RWPE1 (cell line): ENCODE measurements around the gene PATZ1.

Experiments
- CTCF ChIA-PET: fragments of 350-600 bp; sonication (Branson Sonifier 250); formaldehyde crosslinking; extraction: SDS; loops from one replicate; lab custom pipeline; 2021; lab: Yijun Ruan, JAX
- POLR2A ChIA-PET: fragments of 400-600 bp; formaldehyde crosslinking; extraction: SDS; loops from one replicate; lab custom pipeline; 2020; ENCODE audit warnings: antibody characterized with exemption; ENCODE audit not compliant: low non-redundant PET; lab: Yijun Ruan, JAX
- DNase-seq: peaks from one replicate; pipeline ENCODE4 v3.0.0; 2012; ENCODE audit warnings: low spot score
- H3K27ac ChIP-seq: fragments of 450-650 bp; 2 replicates; pipeline ENCODE4 v1.5.1; 2017
- TF ChIP-seq, protein P1 (sequence below): fragments of 450-650 bp; conservative IDR thresholded peaks from 2 replicates; pipeline ENCODE4 v1.5.1; 2017; ENCODE audit warnings: low read depth, mild to moderate bottlenecking

Gene PATZ1

DNA sequence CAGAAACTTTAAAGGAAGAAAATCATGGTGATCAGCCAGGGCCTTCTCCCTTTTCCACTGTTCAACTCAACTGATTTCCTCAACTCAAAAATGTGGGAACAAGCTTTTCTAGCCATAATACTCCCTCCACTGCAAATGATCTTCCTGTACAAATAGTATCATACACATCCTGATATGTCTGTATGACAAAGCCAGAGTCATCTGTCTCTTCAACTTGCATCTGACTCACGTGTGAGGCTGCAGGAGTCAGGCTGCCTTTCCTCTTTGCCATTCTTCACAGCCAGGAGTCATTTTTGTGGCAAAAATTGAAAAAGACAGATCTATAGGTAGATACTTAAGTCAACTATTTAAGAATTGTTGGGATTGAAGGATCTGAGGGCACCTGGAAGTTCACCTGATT, 13.3 kb downstream of the PATZ1 start:
- ChIA-PET POLR2A (no interaction called here), CTCF (interaction anchor here (0.6 kb wide), 1 partner anchor 11 kb away, joined by 3 read pairs; no protein-coding TSS in a partner anchor)
- TF ChIP-seq, protein P1, sequence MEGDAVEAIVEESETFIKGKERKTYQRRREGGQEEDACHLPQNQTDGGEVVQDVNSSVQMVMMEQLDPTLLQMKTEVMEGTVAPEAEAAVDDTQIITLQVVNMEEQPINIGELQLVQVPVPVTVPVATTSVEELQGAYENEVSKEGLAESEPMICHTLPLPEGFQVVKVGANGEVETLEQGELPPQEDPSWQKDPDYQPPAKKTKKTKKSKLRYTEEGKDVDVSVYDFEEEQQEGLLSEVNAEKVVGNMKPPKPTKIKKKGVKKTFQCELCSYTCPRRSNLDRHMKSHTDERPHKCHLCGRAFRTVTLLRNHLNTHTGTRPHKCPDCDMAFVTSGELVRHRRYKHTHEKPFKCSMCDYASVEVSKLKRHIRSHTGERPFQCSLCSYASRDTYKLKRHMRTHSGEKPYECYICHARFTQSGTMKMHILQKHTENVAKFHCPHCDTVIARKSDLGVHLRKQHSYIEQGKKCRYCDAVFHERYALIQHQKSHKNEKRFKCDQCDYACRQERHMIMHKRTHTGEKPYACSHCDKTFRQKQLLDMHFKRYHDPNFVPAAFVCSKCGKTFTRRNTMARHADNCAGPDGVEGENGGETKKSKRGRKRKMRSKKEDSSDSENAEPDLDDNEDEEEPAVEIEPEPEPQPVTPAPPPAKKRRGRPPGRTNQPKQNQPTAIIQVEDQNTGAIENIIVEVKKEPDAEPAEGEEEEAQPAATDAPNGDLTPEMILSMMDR, result no peak
- no peak overlapping the region for H3K27ac ChIP-seq
- no peak for DNase-seq

DNA sequence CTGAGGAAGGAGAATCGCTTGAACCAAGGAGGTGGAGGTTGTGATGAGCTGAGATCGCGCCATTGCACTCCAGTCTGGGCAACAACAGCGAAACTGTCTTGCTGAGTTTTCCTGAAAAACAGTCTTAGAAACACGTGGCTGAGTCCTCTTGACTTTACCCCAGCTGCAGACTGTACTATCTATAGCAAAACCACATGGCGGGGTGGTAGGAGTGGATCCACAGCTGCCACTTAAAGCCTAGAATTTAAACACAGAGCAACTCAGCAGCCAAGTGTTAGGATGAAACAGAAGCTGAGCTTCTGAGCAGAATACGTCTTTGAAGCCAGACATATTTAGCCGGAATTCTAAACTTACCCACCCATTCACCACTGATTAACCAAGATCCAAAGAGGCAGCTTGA, 14.1 kb downstream of the PATZ1 start:
- TF ChIP-seq, protein P1, result no peak
- POLR2A ChIA-PET, result no interaction called here
- DNase-seq, result no peak
- CTCF ChIA-PET, result interaction anchor here (0.6 kb wide), 1 partner anchor 73 kb away, joined by 3 read pairs; no protein-coding TSS in a partner anchor
- H3K27ac ChIP-seq, result no peak overlapping the region

DNA sequence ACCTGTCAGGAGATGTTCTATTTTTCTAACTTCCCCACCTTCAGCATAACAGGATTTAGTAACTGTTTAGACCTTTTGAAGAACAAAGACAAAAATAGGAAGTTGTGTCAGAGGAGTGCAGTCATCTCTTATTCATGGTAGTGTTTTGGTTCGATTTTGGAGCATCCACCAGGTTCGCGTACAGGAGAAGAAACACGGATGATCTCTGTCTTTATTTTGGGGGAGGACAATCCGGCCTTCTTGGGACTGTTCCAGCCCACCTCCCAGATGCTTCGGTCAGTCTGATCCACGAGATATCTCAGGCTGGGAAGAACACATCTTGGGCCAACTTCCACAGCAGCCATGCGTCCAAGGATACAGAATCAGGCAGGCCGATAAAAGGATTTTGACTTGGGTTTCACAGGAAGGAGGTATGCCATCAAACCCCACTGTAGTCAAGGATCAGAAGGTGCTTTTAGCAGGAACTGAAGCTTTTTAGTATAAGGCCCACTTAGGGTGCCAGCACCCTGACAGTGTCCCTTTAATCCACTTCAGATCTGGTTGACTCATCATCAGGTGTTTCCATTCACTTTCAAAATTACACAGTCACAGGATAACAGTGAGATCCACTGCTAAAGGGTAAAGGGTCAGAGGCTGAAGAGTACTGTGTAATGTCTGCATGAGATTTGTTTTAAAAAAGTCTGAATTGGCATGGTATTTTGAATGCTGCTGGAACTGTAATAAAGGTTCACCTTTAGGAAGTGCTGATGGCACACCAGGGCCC, 16.5 kb downstream of the PATZ1 start:
- no peak for DNase-seq
- H3K27ac ChIP-seq, result no peak overlapping the region
- ChIA-PET CTCF (no interaction called here), POLR2A (no interaction called here)
- TF ChIP-seq, protein P1, result no peak

DNA sequence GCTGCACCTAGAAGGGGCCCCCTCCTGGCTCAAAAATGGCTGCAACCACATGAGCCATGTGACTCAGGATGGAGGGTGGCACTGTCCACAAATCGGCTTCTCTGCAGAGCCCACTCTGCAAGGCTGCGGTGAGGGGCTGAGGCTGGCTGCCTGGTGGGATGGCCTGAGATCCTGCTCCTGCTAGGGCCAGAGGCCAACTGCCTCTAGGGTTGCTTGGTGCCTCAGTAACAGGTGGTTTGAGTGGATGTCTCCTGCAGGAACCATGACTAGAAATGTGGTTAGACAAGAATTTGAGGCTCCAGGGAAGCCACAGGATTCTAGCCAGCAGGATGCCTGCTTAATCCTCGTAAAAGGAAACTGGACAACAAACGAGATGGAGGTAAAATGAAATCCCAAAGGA, 17.1 kb downstream of the PATZ1 start:
- peak overlapping the region; percentile 69 for H3K27ac ChIP-seq
- POLR2A ChIA-PET, result no interaction called here
- TF ChIP-seq, protein P1, result no peak
- CTCF ChIA-PET, result no interaction called here
- DNase-seq, result no peak

DNA sequence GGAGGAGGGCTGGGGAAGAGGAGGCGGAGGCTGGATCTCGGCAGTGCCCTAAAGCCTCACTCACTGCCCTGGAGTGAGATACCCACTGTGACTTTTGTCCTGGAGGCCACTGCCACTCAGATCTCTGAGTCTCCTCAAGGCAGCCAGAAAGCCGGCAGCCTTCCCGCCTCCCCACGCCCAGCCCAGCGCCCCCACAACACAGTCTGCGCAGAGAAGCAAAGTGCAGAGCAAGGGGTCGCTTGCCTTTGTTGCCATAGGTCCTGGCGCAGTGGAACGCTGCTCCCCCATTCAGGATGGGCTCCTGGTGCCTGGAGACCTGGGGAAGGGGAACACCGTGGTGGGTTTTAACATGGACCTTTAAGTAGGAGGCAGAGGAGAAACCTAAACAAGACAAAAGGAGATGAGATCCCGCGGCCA, 17.6 kb downstream of the PATZ1 start:
- ChIA-PET POLR2A (no interaction called here), CTCF (interaction anchor here (0.7 kb wide), 1 partner anchor 15 kb away, joined by 3 read pairs; no protein-coding TSS in a partner anchor)
- DNase-seq, result no peak
- H3K27ac ChIP-seq, result peak overlapping the region; percentile 69
- TF ChIP-seq, protein P1, result no peak

DNA sequence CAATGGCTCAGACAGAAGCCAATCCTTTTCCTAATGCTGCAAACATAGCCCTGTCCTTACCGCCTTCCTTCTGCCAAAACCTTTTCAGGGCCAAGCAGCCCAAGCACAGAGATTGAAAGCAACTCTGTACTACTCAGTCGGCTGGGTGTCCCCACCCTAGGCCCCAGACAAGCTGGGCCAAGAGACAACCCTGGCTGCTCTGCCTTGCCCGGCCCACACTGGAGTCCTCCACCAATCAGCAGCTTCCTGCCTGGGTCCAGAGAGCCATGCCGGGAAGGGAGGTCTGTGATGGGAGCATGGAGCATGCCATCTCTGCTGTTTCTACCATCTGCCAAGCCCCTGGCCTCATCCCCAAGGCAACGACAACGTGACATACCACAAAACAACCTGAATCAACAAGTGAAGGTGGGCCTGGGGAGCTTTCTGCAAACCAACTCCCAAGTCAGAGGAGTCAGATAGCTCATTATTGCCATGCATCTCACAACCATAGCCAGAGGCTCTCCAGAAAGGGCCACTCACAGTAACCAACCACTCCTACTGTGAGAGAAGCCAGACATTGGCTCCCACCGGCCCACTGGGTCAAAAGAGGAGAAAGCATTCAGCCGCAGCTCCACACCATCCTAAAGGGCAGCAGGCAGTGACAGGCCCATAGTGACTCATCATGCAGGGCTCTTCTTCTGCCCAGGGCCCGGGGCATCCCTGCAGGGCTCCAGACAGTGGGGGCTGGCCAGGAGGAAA, 18.2 kb downstream of the PATZ1 start:
- TF ChIP-seq, protein P1, result no peak

More for the DNA sequence above, 18.2 kb downstream of the PATZ1 start:
- ChIA-PET CTCF (interaction anchor here (0.7 kb wide), 1 partner anchor 15 kb away, joined by 3 read pairs; no protein-coding TSS in a partner anchor), POLR2A (interaction anchor here (0.6 kb wide), 1 partner anchor 25 kb away, joined by 5 read pairs; no protein-coding TSS in a partner anchor)
- peak overlapping the region; percentile 69 for H3K27ac ChIP-seq
- no peak for DNase-seq
